Transverse colon (tissue), 4 donors: Measurements from ENCODE around the gene EYS.

ENCODE experiments used
- POLR2AphosphoS5 ChIP-seq, 3 donors: sonication (generic); formaldehyde crosslinking; IDR thresholded peaks; one replicate each; pipeline ENCODE4 v1.6.1; 2016; ENCODE audit warnings: antibody characterized with exemption in 3 of 3
- TF ChIP-seq, protein P1 (sequence below), 5 experiments: fragments of 200-600 bp in 3 of 5; fragments of 450-650 bp in 2 of 5; sonication (generic) in 3 of 5; IDR thresholded peaks; 1 replicate in 2 of 5; 2 replicates in 3 of 5; pipeline ENCODE4 v1.5.1; 2016 to 2017; ENCODE audit warnings: antibody characterized with exemption in 5 of 5, inconsistent platforms in 3 of 5, mild to moderate bottlenecking in 2 of 5, moderate library complexity in 1 of 5

DNA sequence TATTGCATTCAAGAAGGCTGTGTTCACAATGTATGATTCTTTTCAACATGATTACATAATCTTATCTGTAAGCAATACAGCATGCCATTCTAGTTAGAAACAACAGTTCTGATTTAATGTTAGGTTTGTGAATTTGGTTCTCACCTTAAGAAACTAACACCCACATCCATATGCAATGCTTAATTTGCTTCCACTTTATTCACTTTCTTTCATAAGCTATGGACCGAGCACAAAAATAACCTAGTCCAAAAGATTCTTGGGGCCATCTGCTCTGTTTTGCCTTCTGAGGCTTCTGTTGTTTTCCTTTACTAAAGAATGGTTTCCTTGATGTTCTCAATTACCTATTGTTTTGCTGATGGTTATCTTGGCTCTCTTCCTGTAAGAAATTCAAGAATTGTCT, 258.2 kb downstream of the EYS start:
- TF ChIP-seq, protein P1, sequence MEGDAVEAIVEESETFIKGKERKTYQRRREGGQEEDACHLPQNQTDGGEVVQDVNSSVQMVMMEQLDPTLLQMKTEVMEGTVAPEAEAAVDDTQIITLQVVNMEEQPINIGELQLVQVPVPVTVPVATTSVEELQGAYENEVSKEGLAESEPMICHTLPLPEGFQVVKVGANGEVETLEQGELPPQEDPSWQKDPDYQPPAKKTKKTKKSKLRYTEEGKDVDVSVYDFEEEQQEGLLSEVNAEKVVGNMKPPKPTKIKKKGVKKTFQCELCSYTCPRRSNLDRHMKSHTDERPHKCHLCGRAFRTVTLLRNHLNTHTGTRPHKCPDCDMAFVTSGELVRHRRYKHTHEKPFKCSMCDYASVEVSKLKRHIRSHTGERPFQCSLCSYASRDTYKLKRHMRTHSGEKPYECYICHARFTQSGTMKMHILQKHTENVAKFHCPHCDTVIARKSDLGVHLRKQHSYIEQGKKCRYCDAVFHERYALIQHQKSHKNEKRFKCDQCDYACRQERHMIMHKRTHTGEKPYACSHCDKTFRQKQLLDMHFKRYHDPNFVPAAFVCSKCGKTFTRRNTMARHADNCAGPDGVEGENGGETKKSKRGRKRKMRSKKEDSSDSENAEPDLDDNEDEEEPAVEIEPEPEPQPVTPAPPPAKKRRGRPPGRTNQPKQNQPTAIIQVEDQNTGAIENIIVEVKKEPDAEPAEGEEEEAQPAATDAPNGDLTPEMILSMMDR (IDR thresholded peaks at IDR 0.05): no peak
- no peak for TF ChIP-seq POLR2AphosphoS5 (IDR thresholded peaks at IDR 0.05)
